Measurements from ENCODE around the gene TBX4.

Gene TBX4

GRCh38 chr17:61460796-61461585, 8.8 kb downstream of the TBX4 start:
- no peak overlapping the region for H3K4me3 ChIP-seq (ENCODE audit: low read length in 2 of 2)
- H3K9me3 ChIP-seq (ENCODE audit: control insufficient read depth in 2 of 2, low read length in 2 of 2), result no peaks in the 10 kb centered on the region
- no peak overlapping the region for H3K9ac ChIP-seq (ENCODE audit: low read depth in 1 of 2, low read length in 2 of 2)
- peaks cover 5 to 18% of the 10 kb centered on the region in 2 donors for H3K4me1 ChIP-seq (ENCODE audit: control insufficient read depth in 2 of 2, insufficient read depth in 2 of 2, low read length in 2 of 2)
- H3K36me3 ChIP-seq (ENCODE audit: control insufficient read depth in 2 of 2, insufficient read depth in 2 of 2, low read length in 2 of 2), result no peaks in the 10 kb centered on the region
- no peak overlapping the region for H3K27ac ChIP-seq (ENCODE audit: low read depth in 2 of 2, low read length in 2 of 2)
- H3K27me3 ChIP-seq (ENCODE audit: control insufficient read depth in 2 of 2, insufficient read depth in 2 of 2, low read length in 2 of 2), result peaks cover 26 to 27% of the 10 kb centered on the region in 2 donors

- Histone ChIP-seq H3K4me1 (ENCODE audit: control insufficient read depth in 2 of 2, insufficient read depth in 2 of 2, low read length in 2 of 2) (peaks cover 5 to 18% of the 10 kb centered on the region in 2 donors), H3K9ac (ENCODE audit: low read depth in 1 of 2, low read length in 2 of 2) (no peak overlapping the region), H3K36me3 (ENCODE audit: control insufficient read depth in 2 of 2, insufficient read depth in 2 of 2, low read length in 2 of 2) (no peaks in the 10 kb centered on the region), H3K9me3 (ENCODE audit: control insufficient read depth in 2 of 2, low read length in 2 of 2) (no peaks in the 10 kb centered on the region), H3K4me3 (ENCODE audit: low read length in 2 of 2) (peak overlapping the region in 1 of 2 donors; percentile 54), H3K27me3 (ENCODE audit: control insufficient read depth in 2 of 2, insufficient read depth in 2 of 2, low read length in 2 of 2) (peaks cover 23 to 24% of the 10 kb centered on the region in 2 donors), H3K27ac (ENCODE audit: low read depth in 2 of 2, low read length in 2 of 2) (peak overlapping the region in 1 of 2 donors; percentile 21)
These were observed 9.4 kb downstream of the TBX4 start for GRCh38 chr17:61461586-61461966.

- H3K4me1 ChIP-seq (ENCODE audit: control insufficient read depth in 2 of 2, insufficient read depth in 2 of 2, low read length in 2 of 2), result peaks cover 5 to 18% of the 10 kb centered on the region in 2 donors
- peak overlapping the region; percentile 45 to 54 for H3K4me3 ChIP-seq (ENCODE audit: low read length in 2 of 2)
- H3K36me3 ChIP-seq (ENCODE audit: control insufficient read depth in 2 of 2, insufficient read depth in 2 of 2, low read length in 2 of 2), result no peaks in the 10 kb centered on the region
- peaks cover 20 to 21% of the 10 kb centered on the region in 2 donors for H3K27me3 ChIP-seq (ENCODE audit: control insufficient read depth in 2 of 2, insufficient read depth in 2 of 2, low read length in 2 of 2)
- H3K27ac ChIP-seq (ENCODE audit: low read depth in 2 of 2, low read length in 2 of 2), result peak overlapping the region in 1 of 2 donors; percentile 21
- peak overlapping the region in 1 of 2 donors; percentile 29 for H3K9ac ChIP-seq (ENCODE audit: low read depth in 1 of 2, low read length in 2 of 2)
- H3K9me3 ChIP-seq (ENCODE audit: control insufficient read depth in 2 of 2, low read length in 2 of 2), result no peaks in the 10 kb centered on the region
These were observed 9.9 kb downstream of the TBX4 start for GRCh38 chr17:61461967-61462718.

GRCh38 chr17:61462719-61463315, 10.6 kb downstream of the TBX4 start:
- H3K27me3 ChIP-seq (ENCODE audit: control insufficient read depth in 2 of 2, insufficient read depth in 2 of 2, low read length in 2 of 2), result peaks cover 17 to 20% of the 10 kb centered on the region in 2 donors

GRCh38 chr17:61463316-61464129, 11.3 kb downstream of the TBX4 start:
- Histone ChIP-seq H3K4me3 (ENCODE audit: low read length in 2 of 2) (no peak overlapping the region), H3K4me1 (ENCODE audit: control insufficient read depth in 2 of 2, insufficient read depth in 2 of 2, low read length in 2 of 2) (peaks cover 5 to 18% of the 10 kb centered on the region in 2 donors), H3K27ac (ENCODE audit: low read depth in 2 of 2, low read length in 2 of 2) (no peak overlapping the region), H3K27me3 (ENCODE audit: control insufficient read depth in 2 of 2, insufficient read depth in 2 of 2, low read length in 2 of 2) (peaks cover 11 to 16% of the 10 kb centered on the region in 2 donors), H3K36me3 (ENCODE audit: control insufficient read depth in 2 of 2, insufficient read depth in 2 of 2, low read length in 2 of 2) (no peaks in the 10 kb centered on the region), H3K9me3 (ENCODE audit: control insufficient read depth in 2 of 2, low read length in 2 of 2) (no peaks in the 10 kb centered on the region), H3K9ac (ENCODE audit: low read depth in 1 of 2, low read length in 2 of 2) (no peak overlapping the region)

More at GRCh38 chr17:61462719-61463315, 10.6 kb downstream of the TBX4 start:
- Histone ChIP-seq H3K9me3 (ENCODE audit: control insufficient read depth in 2 of 2, low read length in 2 of 2) (no peaks in the 10 kb centered on the region), H3K9ac (ENCODE audit: low read depth in 1 of 2, low read length in 2 of 2) (peak overlapping the region in 1 of 2 donors; percentile 29), H3K4me3 (ENCODE audit: low read length in 2 of 2) (no peak overlapping the region), H3K27ac (ENCODE audit: low read depth in 2 of 2, low read length in 2 of 2) (no peak overlapping the region), H3K4me1 (ENCODE audit: control insufficient read depth in 2 of 2, insufficient read depth in 2 of 2, low read length in 2 of 2) (peaks cover 5 to 18% of the 10 kb centered on the region in 2 donors), H3K36me3 (ENCODE audit: control insufficient read depth in 2 of 2, insufficient read depth in 2 of 2, low read length in 2 of 2) (no peaks in the 10 kb centered on the region)

GRCh38 chr17:61464130-61464842, 12.1 kb downstream of the TBX4 start:
- H3K9me3 ChIP-seq (ENCODE audit: control insufficient read depth in 2 of 2, low read length in 2 of 2), result no peaks in the 10 kb centered on the region
- peaks cover 5 to 18% of the 10 kb centered on the region in 2 donors for H3K4me1 ChIP-seq (ENCODE audit: control insufficient read depth in 2 of 2, insufficient read depth in 2 of 2, low read length in 2 of 2)
- H3K36me3 ChIP-seq (ENCODE audit: control insufficient read depth in 2 of 2, insufficient read depth in 2 of 2, low read length in 2 of 2), result no peaks in the 10 kb centered on the region
- peaks cover 10 to 14% of the 10 kb centered on the region in 2 donors for H3K27me3 ChIP-seq (ENCODE audit: control insufficient read depth in 2 of 2, insufficient read depth in 2 of 2, low read length in 2 of 2)
- no peak overlapping the region for H3K27ac ChIP-seq (ENCODE audit: low read depth in 2 of 2, low read length in 2 of 2)
- H3K4me3 ChIP-seq (ENCODE audit: low read length in 2 of 2), result no peak overlapping the region
- no peak overlapping the region for H3K9ac ChIP-seq (ENCODE audit: low read depth in 1 of 2, low read length in 2 of 2)

DNA sequence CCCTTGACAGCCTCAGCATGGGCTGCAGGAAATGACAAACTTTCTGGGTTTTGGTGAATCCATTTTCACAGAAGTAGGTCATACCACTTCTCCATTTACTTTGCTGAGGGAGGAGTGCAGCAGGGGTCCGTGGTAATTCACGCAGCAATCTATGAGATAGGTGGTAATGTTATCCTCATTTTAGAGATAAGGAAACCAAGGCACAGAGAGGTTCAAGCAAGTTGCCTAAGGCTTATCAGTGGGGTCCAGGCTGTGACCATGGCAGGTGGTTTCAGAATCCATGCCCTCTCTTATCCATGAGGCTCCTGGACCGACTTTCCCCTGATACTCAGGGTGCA, 12.6 kb downstream of the TBX4 start:
- no peaks in the 10 kb centered on the region for H3K9me3 ChIP-seq (ENCODE audit: control insufficient read depth in 2 of 2, low read length in 2 of 2)
- H3K27me3 ChIP-seq (ENCODE audit: control insufficient read depth in 2 of 2, insufficient read depth in 2 of 2, low read length in 2 of 2), result peaks cover 10 to 12% of the 10 kb centered on the region in 2 donors
- no peak overlapping the region for H3K9ac ChIP-seq (ENCODE audit: low read depth in 1 of 2, low read length in 2 of 2)
- H3K4me1 ChIP-seq (ENCODE audit: control insufficient read depth in 2 of 2, insufficient read depth in 2 of 2, low read length in 2 of 2), result peaks cover 5 to 18% of the 10 kb centered on the region in 2 donors
- H3K27ac ChIP-seq (ENCODE audit: low read depth in 2 of 2, low read length in 2 of 2), result no peak overlapping the region
- H3K36me3 ChIP-seq (ENCODE audit: control insufficient read depth in 2 of 2, insufficient read depth in 2 of 2, low read length in 2 of 2), result no peaks in the 10 kb centered on the region
- no peak overlapping the region for H3K4me3 ChIP-seq (ENCODE audit: low read length in 2 of 2)

GRCh38 chr17:61465550-61466237, 13.5 kb downstream of the TBX4 start:
- Histone ChIP-seq H3K4me1 (ENCODE audit: control insufficient read depth in 2 of 2, insufficient read depth in 2 of 2, low read length in 2 of 2) (peaks cover 7 to 18% of the 10 kb centered on the region in 2 donors), H3K9ac (ENCODE audit: low read depth in 1 of 2, low read length in 2 of 2) (no peak overlapping the region), H3K36me3 (ENCODE audit: control insufficient read depth in 2 of 2, insufficient read depth in 2 of 2, low read length in 2 of 2) (no peaks in the 10 kb centered on the region), H3K4me3 (ENCODE audit: low read length in 2 of 2) (no peak overlapping the region), H3K27me3 (ENCODE audit: control insufficient read depth in 2 of 2, insufficient read depth in 2 of 2, low read length in 2 of 2) (peaks cover 5 to 10% of the 10 kb centered on the region in 2 donors), H3K27ac (ENCODE audit: low read depth in 2 of 2, low read length in 2 of 2) (no peak overlapping the region), H3K9me3 (ENCODE audit: control insufficient read depth in 2 of 2, low read length in 2 of 2) (no peaks in the 10 kb centered on the region)

DNA sequence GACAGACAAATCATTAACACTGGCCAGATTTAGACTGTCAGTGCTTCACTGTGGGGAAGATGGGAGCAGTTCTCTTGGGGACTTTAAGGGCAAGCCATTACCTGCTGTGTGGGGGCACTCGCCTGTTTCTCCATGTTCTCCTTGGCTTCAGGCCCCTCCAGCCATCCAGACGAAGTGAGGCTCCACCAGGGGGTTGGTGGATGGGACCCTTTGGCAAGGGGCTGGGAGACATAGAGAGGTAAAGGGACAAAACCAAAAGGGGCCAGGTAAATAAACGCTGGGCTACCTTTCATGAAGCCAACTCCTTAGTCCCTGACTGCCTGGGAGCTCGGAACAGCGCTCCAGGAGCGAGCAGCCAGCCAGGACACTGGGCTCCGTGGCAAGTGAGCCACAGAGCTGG, 14.0 kb downstream of the TBX4 start:
- no peaks in the 10 kb centered on the region for H3K9me3 ChIP-seq (ENCODE audit: control insufficient read depth in 2 of 2, low read length in 2 of 2)
- no peaks in the 10 kb centered on the region for H3K36me3 ChIP-seq (ENCODE audit: control insufficient read depth in 2 of 2, insufficient read depth in 2 of 2, low read length in 2 of 2)
- H3K4me1 ChIP-seq (ENCODE audit: control insufficient read depth in 2 of 2, insufficient read depth in 2 of 2, low read length in 2 of 2), result peaks cover 10 to 15% of the 10 kb centered on the region in 2 donors
- no peak overlapping the region for H3K27ac ChIP-seq (ENCODE audit: low read depth in 2 of 2, low read length in 2 of 2)
- H3K4me3 ChIP-seq (ENCODE audit: low read length in 2 of 2), result no peak overlapping the region
- no peak overlapping the region for H3K9ac ChIP-seq (ENCODE audit: low read depth in 1 of 2, low read length in 2 of 2)
- peaks cover 5 to 10% of the 10 kb centered on the region in 2 donors for H3K27me3 ChIP-seq (ENCODE audit: control insufficient read depth in 2 of 2, insufficient read depth in 2 of 2, low read length in 2 of 2)

Measured in mucosa of rectum (tissue), 2 donors.